8988T (cell line): Measurements from ENCODE around the gene UNC5A.

Experiments used
- DNase-seq: peaks from one replicate; pipeline ENCODE4 v3.0.0; 2011

The UNC5A gene

DNA sequence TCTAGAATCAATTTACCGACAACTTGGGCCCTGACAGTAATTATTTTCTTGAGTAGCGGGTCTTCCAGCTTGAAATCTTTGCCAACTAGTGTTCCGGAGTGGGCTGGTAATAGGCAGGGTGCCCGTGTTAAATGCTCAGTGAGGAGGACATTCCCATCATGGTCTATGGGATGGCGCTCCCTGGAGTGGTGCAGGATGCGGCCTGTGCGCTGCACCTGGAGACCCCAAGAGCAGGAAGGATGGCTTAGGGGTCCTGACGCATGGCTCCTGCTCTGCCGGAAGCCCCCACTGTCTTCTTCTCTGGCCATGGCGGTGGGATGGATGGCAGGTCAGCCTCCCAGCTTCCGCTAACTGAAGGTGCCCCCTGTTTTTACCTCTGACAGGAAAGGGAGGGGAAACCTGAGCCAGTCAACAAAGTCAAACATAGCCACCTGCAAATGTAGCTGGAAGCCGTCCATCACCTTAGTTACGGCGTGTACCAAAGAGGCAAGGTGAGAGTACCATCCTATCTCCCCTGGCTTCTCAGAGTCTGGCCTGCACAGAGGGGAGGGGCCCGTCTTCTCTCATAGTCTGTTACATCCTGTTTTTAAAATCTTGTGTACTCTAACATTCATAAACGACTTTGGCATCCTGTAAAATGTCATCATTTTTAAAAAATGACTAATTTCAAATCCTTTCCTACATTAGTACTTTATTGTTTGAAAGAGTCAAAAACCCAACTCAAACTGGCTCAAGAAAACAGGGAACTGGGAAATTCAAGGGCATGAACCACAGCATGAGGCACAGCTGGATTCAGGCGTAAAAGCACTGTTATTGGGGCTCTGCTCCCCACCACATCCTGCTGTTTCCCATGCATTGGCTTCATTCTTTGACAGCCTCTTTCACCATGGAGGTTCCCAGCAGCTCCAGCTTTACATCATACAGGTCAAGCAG lies 28.5 kb upstream of the UNC5A start:
- DNase-seq, result no peak

DNA sequence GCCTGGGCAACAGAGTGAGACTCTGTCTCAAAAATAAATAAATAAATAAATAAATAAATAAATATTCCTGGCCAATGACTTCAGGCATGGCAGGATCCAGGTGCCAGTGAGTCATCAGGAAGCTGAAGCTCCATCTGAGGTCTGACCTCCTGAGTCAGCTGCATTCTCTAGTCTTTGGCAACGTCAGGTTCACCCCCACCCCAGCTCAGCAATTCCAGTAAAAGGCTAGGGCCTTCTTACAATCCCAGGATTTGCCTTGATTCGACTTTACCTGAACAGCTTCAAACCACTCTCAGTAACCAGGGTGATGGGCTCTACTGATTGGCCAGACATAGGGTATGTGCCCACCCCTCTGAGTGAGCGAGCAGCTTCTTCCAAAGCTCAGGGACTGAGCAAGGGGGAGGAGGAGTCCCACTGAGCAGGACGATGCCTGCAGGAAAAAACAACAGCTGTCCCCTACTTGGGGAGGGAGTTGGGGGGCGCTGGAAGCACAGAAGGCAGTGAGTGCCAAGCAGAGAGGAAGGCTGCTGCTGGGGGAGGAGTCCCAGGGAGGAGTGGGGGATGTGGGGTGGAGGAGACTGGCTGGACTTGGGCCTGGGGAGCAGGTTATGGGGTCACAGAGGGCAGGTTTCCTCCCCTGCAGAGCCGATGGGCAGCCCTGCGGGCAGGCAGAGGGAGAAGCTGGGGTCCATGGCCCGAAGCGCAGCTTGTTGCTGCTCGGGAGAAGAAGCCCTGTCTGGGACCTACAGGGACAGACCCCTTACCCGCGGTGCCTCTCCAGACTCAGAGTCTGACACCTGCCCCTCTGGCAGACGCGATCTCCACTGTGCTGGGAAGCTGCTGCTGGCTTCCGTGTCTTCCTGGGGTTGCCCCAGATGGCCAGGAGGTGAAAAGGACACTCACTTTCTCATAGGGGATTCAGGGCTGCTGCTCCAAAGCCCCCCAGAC lies 25.9 kb upstream of the UNC5A start:
- DNase-seq, result peak; percentile 94

DNA sequence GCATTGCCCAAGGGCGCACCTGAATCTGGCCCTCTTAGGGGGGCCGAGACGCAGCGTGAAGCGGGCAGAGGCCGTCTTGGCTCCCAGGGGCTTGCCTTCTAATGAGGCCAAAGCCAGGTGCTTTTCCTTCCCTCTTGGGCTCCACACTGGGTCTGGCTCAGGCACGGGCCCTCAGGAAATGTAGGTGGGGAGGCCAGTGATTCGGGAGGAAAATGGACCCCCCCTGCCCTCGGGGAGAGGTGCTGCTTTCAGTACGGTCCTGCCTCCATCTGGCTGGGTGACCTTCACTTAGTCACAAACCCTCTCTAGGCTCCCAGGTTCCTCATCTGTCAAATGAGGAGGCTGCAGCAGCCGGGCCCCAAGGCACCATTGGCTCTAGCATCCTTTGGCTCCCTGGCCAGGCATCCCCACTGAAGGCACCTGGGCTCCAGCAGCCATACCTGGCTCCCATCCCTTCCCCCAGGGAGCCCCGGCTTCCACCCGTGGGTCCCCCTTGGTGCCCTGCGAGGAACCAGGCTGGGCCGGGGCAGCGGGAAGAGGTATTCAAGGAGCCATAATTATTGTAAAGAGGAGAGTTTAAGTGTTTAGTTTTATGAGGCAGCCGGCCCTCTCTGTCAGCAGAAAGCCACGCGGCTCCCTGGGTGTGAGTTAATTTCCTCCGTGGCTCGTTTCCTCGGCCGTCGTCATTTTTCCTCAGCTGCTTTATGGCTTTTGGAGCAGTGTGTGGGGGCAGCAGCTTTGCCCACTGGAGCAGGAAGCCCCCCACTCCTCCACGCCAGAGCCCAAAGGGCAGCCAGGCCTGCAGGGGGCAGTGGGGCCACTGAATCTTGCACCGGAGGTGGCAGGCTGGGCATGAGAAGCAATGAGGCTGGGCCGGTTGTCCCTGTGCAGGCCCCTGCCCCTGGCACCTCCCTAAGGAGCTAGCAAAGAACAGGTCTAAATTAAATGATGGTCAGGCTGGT lies 24.9 kb upstream of the UNC5A start:
- no peak for DNase-seq

DNA sequence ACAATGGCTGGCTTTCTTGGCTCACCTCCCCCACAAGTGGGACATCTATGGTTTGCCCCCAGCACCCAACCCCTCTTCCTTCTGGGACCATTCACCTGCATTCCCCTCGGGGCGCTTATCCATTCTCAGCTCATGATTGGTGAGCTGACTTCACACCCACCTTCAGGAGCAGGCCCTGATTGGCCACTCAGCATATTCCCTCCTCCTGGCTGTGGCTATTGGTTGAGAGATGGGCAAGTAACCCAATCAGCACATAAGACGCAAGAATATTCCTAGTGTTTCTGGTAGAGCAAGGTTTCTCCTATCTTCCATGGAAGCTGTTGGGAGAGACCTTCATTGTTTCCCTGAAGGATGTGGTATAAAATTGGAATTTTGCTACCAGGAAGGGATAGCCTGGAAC lies 22.7 kb upstream of the UNC5A start:
- DNase-seq, result no peak

- DNase-seq, result no peak
Measured at GRCh38 chr5:176788091-176788490, 22.3 kb upstream of the UNC5A start.

- no peak for DNase-seq
Measured at GRCh38 chr5:176788941-176789872, 21.2 kb upstream of the UNC5A start.

DNA sequence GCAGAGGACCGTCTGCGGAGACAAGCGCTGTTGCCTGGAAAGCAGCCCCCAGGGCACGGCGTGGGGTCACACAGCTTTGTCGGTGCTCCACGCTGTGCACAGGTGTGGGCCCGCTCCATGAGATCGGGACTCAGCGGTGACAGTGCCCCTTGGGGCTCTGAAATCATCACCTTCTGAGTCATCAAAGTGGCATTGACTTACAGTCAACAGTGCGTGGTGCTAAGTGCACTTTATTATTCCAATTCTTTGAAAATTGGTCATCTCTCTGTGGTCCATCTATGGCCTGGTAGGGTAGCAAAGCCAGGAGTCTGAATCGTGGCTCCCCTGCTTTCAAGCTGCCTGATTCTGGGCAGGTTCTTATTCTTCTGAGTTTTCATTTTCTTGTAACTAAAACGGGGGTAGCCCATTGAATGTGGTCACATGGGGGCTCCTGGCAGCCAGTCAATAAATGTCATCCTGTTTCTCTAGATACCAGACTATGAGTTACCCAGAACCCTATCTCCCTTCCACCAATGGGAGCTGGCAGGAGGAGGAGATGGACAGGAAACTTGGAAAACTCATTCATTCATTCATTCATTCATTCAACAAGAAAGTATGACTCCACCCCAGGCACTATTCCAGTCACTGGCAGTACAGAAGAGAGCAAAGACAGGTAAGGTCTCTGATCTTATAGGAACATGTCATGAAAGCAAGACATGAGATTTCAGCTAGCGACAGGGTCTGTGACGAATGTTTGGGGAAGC lies 20.3 kb upstream of the UNC5A start:
- DNase-seq, result no peak

DNA sequence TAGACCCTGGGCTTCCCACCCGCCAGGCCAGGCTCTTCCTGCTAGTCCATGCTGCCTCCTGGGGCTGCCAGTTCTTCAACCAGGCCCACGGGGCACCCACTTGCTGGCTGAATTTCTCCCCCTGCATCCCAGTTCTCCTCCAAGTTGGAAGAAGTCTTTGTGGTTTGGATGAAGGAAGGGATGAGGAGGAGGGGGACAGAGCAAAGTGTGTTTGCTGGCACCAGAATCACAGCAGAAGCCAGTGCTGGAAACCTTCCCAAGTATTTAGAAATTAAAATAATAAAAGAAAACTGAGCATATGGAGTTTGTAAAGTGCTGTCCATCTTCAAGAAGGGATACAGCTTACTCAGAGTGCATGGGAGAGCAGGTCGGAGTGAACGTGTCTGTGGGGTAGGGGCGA lies 19.4 kb upstream of the UNC5A start:
- DNase-seq, result no peak

DNA sequence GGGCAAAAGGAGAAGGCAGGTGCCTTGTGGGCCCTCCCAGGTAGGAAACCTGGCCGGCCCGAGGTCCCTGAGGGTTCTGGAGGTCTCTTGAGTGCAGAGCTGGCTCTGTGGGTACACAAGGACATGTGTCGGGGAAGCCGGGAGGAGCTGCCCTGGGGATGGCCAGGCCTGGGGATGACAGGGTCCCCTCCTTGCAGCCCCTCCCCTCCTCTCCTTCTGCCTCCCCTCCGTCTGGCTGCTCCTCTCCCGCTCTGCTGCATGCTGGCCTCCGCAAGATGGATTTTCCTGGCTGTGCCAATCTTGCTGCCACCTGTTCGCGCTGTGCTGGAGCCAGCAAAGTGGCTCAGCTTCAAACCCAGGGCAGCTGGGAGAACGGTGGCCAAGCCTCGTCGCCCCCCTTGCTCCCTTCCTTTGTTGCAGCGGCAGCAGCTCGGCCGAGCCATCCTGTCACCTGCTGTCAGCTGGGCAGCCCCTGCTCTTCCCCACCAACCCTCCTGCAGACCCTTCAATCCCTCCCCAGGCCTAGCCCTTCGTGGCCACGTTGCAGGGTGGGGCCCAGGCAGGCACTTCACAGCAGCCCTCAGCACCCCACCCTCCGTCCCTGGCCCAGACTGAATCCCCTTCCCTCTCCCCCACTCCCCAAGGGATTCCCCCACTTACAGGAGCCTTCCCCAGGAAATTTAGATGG lies 17.6 kb upstream of the UNC5A start:
- DNase-seq, result no peak

GRCh38 chr5:176793343-176793699 lies 17.0 kb upstream of the UNC5A start:
- no peak for DNase-seq

DNA sequence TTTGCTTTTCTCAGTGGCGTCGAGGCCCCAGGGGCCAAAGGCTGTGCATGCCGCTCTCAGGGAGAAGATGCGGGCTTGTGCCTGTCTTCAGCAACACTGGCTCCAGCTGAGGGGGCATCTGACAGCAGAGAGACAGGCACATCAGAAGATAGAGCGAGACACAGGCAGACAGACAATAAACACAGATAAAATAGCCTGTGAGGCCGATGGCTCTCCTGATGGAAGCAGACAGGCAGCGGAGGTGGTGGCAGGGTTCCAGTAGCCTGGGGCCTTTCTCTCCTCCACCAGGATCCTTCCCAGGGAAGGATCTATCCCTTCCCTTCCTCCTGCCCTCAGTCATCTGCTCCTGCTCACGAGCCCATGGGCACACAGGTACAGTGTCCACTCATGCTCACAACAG lies 16.6 kb upstream of the UNC5A start:
- DNase-seq, result no peak

- no peak for DNase-seq
Measured at GRCh38 chr5:176794509-176794908, 15.8 kb upstream of the UNC5A start.

- DNase-seq, result no peak
Measured at GRCh38 chr5:176796411-176796810, 13.9 kb upstream of the UNC5A start.

GRCh38 chr5:176796970-176797369 lies 13.4 kb upstream of the UNC5A start:
- DNase-seq, result no peak

- no peak for DNase-seq
Measured at GRCh38 chr5:176797456-176798050, 12.8 kb upstream of the UNC5A start.

DNA sequence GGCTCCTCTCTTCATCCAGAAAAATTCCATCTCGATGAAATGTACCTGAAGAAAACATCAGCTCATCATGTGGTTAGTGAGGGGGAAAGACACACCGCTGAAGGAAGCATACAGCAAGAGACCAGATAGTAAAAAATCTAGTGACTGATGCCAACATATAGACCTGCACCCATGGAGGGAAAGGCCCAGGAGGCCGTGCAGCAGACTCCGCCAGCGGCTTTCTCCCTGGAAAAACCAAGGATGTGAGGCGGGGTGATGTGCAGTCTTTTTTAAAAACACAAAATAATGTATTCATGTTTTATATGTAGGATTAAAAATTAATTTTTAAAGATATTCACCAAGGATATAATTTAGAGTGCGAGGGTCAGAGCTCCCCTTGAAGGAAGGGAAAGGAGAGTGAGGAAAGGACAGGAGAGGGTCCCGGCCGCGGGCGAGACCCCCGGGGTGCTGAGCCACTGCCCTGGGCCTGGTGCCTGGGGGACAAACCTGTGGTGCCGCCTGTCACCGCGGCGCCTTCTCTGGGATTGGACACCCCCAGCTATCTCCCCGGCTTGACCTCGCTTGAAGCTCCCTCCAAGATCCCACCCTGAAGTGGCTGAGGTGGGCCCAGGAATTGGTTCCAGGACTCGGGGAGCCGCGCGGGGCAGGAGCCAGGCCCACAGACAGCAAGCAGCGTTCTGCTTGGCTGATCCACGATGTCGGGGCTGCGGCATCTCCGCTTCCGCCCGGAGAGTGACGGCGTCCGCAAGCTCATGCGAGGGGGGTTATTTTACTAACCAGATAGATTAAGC lies 12.1 kb upstream of the UNC5A start:
- DNase-seq, result no peak

- no peak for DNase-seq
Measured at GRCh38 chr5:176798949-176799348, 11.4 kb upstream of the UNC5A start.

DNA sequence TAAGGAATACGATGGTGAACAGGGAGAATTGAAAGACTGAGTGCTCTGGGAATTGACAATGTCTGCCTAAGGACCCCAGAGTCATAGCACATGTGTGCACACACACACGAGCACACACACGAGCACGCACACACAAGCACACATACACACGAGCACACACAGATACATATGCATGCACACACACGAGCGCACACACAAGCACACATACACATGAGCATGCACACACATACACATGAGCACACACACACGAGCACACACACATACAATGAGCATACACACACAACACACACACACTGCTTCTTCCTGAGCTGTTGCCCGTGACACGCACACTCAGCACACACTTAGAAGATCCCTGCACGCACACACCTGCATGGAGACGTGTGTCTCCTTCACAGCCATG lies 10.9 kb upstream of the UNC5A start:
- no peak for DNase-seq

GRCh38 chr5:176800024-176800423 lies 10.3 kb upstream of the UNC5A start:
- no peak for DNase-seq
